ENCODE measurements around the gene CDH4. TPM values are rescaled to one million over a fixed set of nuclear protein-coding genes. Genes with fewer than 3 reads are reported as not detected.

Gene CDH4
- total and polyA plus RNA-seq, 2 of the 13 experiments (the other 11 are each of a cell fraction or from before 2014, with no cell fraction given): not detected

- Histone ChIP-seq H3K36me3 (replicated peaks in 1 of 2; ENCODE audit: control insufficient read depth in 1 of 2, insufficient read depth in 2 of 2, low read length in 2 of 2) (no peaks in the 10 kb centered on the region), H3K4me1 (ENCODE audit: insufficient read depth, low read length) (peaks cover 7% of the 10 kb centered on the region), H3K27me3 (ENCODE audit: control insufficient read depth in 1 of 2, insufficient read depth in 2 of 2, low read length in 2 of 2) (no peaks in the 10 kb centered on the region; a peak in 1 of 5 replicates), H3K4me3 (replicated peaks in 1 of 3; ENCODE audit: insufficient read depth in 1 of 3, low read depth in 2 of 3, low read length in 3 of 3) (no peak overlapping the region), H3K9me3 (ENCODE audit: low read length) (peaks cover 19% of the 10 kb centered on the region), H4K20me1 (ENCODE audit: insufficient read depth, low read length) (no peaks in the 10 kb centered on the region), H2AFZ (ENCODE audit: low read length) (no peak overlapping the region), H3K9ac (ENCODE audit: insufficient read depth, low read depth, low read length) (no peak overlapping the region), H3K79me2 (ENCODE audit: insufficient read depth, low read length) (no peaks in the 10 kb centered on the region), H3K4me2 (ENCODE audit: low read depth, low read length) (no peak overlapping the region), H3K27ac (ENCODE audit: extremely low read length, insufficient read depth, low read length) (no peak overlapping the region)
- in situ Hi-C loops (cut with HindIII; ENCODE audit: extremely low pct_ligation_motif_present, low pct_unique_long_range_greater_than_20kb): no loop called here
- no peak for TF ChIP-seq SKIL (CRISPR knock-in tag; IDR thresholded peaks at IDR 0.05; ENCODE audit: borderline replicate concordance)
- TF ChIP-seq LCORL (IDR thresholded peaks at IDR 0.05): no peak
- no peak for TF ChIP-seq LCORL (CRISPR knock-in tag; IDR thresholded peaks at IDR 0.05)
- TF ChIP-seq ZNF781 (CRISPR knock-in tag; IDR thresholded peaks at IDR 0.05; ENCODE audit: borderline replicate concordance, not compliant biosample characterization): no peak
- TF ChIP-seq ZNF777 (CRISPR knock-in tag; IDR thresholded peaks at IDR 0.05): no peak
- no peak for TF ChIP-seq TCF7 (IDR thresholded peaks at IDR 0.05; ENCODE audit: low read depth)
- TF ChIP-seq, protein P1, sequence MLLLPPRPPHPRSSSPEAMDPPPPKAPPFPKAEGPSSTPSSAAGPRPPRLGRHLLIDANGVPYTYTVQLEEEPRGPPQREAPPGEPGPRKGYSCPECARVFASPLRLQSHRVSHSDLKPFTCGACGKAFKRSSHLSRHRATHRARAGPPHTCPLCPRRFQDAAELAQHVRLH (CRISPR knock-in tag; IDR thresholded peaks at IDR 0.05; ENCODE audit: borderline replicate concordance, low read depth): no peak
- TF ChIP-seq DMAP1 (CRISPR knock-in tag; IDR thresholded peaks at IDR 0.05): no peak
- TF ChIP-seq SMARCE1 (IDR thresholded peaks at IDR 0.05; ENCODE audit: borderline replicate concordance): no peak
- TF ChIP-seq, protein P2, sequence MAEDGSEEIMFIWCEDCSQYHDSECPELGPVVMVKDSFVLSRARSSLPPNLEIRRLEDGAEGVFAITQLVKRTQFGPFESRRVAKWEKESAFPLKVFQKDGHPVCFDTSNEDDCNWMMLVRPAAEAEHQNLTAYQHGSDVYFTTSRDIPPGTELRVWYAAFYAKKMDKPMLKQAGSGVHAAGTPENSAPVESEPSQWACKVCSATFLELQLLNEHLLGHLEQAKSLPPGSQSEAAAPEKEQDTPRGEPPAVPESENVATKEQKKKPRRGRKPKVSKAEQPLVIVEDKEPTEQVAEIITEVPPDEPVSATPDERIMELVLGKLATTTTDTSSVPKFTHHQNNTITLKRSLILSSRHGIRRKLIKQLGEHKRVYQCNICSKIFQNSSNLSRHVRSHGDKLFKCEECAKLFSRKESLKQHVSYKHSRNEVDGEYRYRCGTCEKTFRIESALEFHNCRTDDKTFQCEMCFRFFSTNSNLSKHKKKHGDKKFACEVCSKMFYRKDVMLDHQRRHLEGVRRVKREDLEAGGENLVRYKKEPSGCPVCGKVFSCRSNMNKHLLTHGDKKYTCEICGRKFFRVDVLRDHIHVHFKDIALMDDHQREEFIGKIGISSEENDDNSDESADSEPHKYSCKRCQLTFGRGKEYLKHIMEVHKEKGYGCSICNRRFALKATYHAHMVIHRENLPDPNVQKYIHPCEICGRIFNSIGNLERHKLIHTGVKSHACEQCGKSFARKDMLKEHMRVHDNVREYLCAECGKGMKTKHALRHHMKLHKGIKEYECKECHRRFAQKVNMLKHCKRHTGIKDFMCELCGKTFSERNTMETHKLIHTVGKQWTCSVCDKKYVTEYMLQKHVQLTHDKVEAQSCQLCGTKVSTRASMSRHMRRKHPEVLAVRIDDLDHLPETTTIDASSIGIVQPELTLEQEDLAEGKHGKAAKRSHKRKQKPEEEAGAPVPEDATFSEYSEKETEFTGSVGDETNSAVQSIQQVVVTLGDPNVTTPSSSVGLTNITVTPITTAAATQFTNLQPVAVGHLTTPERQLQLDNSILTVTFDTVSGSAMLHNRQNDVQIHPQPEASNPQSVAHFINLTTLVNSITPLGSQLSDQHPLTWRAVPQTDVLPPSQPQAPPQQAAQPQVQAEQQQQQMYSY (CRISPR knock-in tag; IDR thresholded peaks at IDR 0.05): no peak
- no peak for TF ChIP-seq ZNF446 (CRISPR knock-in tag; IDR thresholded peaks at IDR 0.05)
- no peak for TF ChIP-seq MXI1 (IDR thresholded peaks at IDR 0.05; ENCODE audit: borderline replicate concordance, low read depth, low read length)
- no peak for TF ChIP-seq ZBTB7A (CRISPR knock-in tag; IDR thresholded peaks at IDR 0.05)
- no peak for FAIRE-seq
- no peak for DNase-seq (ENCODE audit: low spot score)
- no peak for ATAC-seq
- WGBS (ENCODE audit: low lambda C conversion rate): 33% methylated on average over 12 of the region's 12 CpGs
- no TSS peak for BruUV-seq (replicated peaks)
- ChIA-PET CTCF (ENCODE audit: low intra/inter-chr PET ratio, low total read pairs) (no interaction called here), POLR2A (no interaction called here)
- intact Hi-C loops (cut with micrococcal nuclease; ENCODE audit: unreplicated experiment): no loop called here
These were observed 209.4 kb downstream of the CDH4 start for GRCh38 chr20:61461461-61461860.

Measured in HepG2 (cell line).